Activated CD8-positive, alpha-beta T cell treated with anti-CD3 and anti-CD28 coated beads for 36 hours (primary cell): Measurements from ENCODE around the gene IDUA. TPM values are rescaled to one million over a fixed set of nuclear protein-coding genes. Genes with fewer than 3 reads are reported as not detected.

Experiments used
- ATAC-seq: fragments of 200-7000 bp; cut with Tn5 transposase; one replicate; pipeline ENCODE4 v1.10.0; 2021; ENCODE audit warnings: mild to moderate bottlenecking, moderate library complexity
- CTCF ChIA-PET: fragments of 350-600 bp; sonication (Branson Sonifier 250); formaldehyde crosslinking; loops from one replicate; lab custom pipeline; 2021; ENCODE audit warnings: antibody characterized with exemption; lab: Charles Lee
- POLR2A ChIA-PET: fragments of 350-600 bp; sonication (Branson Sonifier 250); formaldehyde crosslinking; loops from one replicate; lab custom pipeline; 2021; ENCODE audit warnings: antibody characterized with exemption; lab: Charles Lee
- DNase-seq: peaks from one replicate; pipeline ENCODE4 v3.0.0-alpha.2; 2020
- H3K27ac Mint-ChIP-seq: one replicate; pipeline ENCODE4 v1.8.0; 2021; ENCODE audit warnings: mild to moderate bottlenecking, mixed read lengths
- H3K27me3 Mint-ChIP-seq: one replicate; pipeline ENCODE4 v1.8.0; 2021; ENCODE audit warnings: mixed read lengths
- H3K36me3 Mint-ChIP-seq: one replicate; pipeline ENCODE4 v1.8.0; 2021; ENCODE audit warnings: low read depth, mixed read lengths
- H3K4me1 Mint-ChIP-seq: one replicate; pipeline ENCODE4 v1.8.0; 2021; ENCODE audit warnings: low read depth, mixed read lengths
- H3K4me3 Mint-ChIP-seq: one replicate; pipeline ENCODE4 v1.8.0; 2021; ENCODE audit warnings: mild to moderate bottlenecking, moderate library complexity, mixed read lengths
- H3K9me3 Mint-ChIP-seq: one replicate; pipeline ENCODE4 v1.8.0; 2021; ENCODE audit warnings: mixed read lengths
- intact Hi-C: fragments of 100-400 bp; cut with micrococcal nuclease; formaldehyde crosslinking; loops from one replicate; pipeline ENCODE4 v1.10.0; 2022
- total RNA-seq, 2 experiments: library from RNA; stranded (reverse); gene quantifications; one replicate each; pipeline ENCODE4 v1.2.3, GENCODE V29; 2021
- TF ChIP-seq, protein P1 (sequence below): fragments of 200-600 bp; IDR thresholded peaks from one replicate; pipeline ENCODE4 v1.8.0; 2022; ENCODE audit warnings: antibody characterized with exemption, mild to moderate bottlenecking

IDUA gene
- total RNA-seq, 2 experiments from 2014 or later: 4.8 to 5.4 TPM

DNA sequence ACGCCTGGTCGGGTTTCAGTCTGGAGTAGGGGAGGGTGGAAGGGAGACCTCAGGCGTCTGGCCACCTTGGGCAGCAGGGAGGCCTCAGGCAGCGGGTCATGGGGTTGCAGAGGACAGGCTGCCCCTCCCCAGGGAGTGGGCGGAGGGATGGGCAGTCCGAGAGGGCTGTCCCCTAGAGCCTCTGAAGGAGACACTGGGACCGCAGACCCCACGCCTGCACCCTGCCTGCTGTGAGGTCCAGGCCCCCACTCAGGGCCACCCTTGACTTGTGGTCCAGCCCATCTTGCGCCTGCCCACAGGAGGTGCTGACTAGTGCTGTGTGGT, 41.0 kb downstream of the IDUA start:
- ChIA-PET POLR2A (interaction anchor here (0.6 to 1.3 kb wide), 2 partner anchors 14 to 227 kb away, joined by 3 read pairs; no protein-coding TSS in a partner anchor), CTCF (no interaction called here)
- TF ChIP-seq, protein P1, sequence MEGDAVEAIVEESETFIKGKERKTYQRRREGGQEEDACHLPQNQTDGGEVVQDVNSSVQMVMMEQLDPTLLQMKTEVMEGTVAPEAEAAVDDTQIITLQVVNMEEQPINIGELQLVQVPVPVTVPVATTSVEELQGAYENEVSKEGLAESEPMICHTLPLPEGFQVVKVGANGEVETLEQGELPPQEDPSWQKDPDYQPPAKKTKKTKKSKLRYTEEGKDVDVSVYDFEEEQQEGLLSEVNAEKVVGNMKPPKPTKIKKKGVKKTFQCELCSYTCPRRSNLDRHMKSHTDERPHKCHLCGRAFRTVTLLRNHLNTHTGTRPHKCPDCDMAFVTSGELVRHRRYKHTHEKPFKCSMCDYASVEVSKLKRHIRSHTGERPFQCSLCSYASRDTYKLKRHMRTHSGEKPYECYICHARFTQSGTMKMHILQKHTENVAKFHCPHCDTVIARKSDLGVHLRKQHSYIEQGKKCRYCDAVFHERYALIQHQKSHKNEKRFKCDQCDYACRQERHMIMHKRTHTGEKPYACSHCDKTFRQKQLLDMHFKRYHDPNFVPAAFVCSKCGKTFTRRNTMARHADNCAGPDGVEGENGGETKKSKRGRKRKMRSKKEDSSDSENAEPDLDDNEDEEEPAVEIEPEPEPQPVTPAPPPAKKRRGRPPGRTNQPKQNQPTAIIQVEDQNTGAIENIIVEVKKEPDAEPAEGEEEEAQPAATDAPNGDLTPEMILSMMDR: no peak
- Mint-ChIP-seq H3K9me3 (no peaks in the 10 kb centered on the region), H3K4me1 (peaks cover 6% of the 10 kb centered on the region), H3K36me3 (peaks cover 11% of the 10 kb centered on the region), H3K4me3 (no peak overlapping the region), H3K27ac (no peak overlapping the region), H3K27me3 (no peaks in the 10 kb centered on the region)
- DNase-seq (no peak), ATAC-seq (no peak)
- intact Hi-C loops: no loop called here

- DNase-seq: no peak
- Mint-ChIP-seq H3K36me3 (peaks cover 11% of the 10 kb centered on the region), H3K4me1 (peaks cover 6% of the 10 kb centered on the region), H3K27me3 (no peaks in the 10 kb centered on the region), H3K9me3 (no peaks in the 10 kb centered on the region), H3K4me3 (no peak overlapping the region), H3K27ac (no peak overlapping the region)
- intact Hi-C loops: no loop called here
- ATAC-seq: no peak
- ChIA-PET CTCF (no interaction called here), POLR2A (interaction anchor here (0.7 kb wide), 1 partner anchor 275 kb away, joined by 4 read pairs; no protein-coding TSS in a partner anchor)
- TF ChIP-seq, protein P1: no peak
These were observed 41.9 kb downstream of the IDUA start for GRCh38 chr4:1028574-1029220.

DNA sequence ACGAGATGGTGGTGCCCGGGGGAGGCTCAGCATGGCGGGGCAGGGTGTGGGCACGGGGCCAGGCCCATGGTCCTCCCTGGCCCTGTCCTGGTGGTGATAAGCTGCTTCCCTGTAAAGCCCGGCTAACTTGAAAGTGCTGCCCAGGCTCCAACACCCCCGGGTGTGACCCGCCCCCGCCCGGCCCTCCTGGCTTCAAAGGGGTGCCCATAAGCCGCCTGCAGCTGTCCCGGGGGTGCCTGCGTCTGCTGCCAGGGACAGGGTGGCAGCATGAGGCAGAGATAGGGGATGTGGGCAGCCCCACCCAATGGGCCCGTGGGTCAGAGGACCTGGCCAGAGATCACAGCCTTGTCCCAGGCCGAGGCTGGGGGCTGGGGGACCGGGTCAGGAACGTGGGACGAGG, 42.7 kb downstream of the IDUA start:
- TF ChIP-seq, protein P1: no peak
- peaks cover 6% of the 10 kb centered on the region for H3K4me1 Mint-ChIP-seq
- H3K27ac Mint-ChIP-seq: no peak overlapping the region
- DNase-seq: no peak
- H3K9me3 Mint-ChIP-seq: no peaks in the 10 kb centered on the region
- H3K4me3 Mint-ChIP-seq: no peak overlapping the region
- POLR2A ChIA-PET: interaction anchor here (0.7 kb wide), 1 partner anchor 274 kb away, joined by 4 read pairs; no protein-coding TSS in a partner anchor
- peaks cover 11% of the 10 kb centered on the region for H3K36me3 Mint-ChIP-seq
- H3K27me3 Mint-ChIP-seq: no peaks in the 10 kb centered on the region
- no peak for ATAC-seq
- CTCF ChIA-PET: no interaction called here
- intact Hi-C loops: no loop called here

DNA sequence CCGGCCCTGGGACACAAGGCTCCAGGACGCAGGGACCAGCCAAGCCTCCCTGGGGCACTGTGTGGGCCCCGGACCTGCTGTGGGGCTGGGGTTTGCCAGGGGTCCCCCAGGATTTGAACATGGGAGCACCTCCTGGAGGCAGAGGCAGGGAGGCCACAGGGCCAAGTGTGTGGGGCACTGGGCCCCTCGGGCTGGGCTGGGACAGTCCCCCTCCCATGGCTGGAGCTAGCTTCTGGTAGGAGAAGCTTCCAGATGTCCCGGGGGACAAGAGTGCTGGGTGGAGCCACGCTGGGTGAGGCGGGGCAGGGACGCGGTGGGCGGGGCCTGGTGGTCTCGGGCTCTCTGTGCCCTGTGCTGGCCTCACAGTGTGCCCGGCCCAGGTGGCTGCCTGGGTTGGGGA, 43.2 kb downstream of the IDUA start:
- no peak for DNase-seq

DNA sequence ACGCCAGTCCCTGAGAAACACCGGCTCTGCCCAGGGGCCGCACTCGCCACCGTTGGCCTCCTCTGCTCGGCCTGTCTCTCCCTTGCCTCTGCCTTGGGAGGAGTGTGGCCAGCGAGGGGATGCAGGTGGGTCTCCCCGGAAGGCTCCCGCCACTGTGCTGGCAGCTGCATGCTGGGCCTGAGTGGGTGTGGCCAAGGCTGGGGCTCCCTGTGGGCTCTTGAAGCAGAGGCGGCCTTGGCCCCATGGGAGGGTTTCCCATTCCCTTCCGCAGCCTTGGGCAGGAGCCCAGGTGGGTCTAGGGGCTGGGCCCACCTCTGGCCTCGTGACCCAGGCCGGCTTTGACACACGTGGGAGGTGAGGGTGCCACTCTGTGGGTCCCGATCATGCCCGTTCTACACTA, 43.7 kb downstream of the IDUA start:
- H3K4me1 Mint-ChIP-seq: peaks cover 6% of the 10 kb centered on the region
- ATAC-seq: no peak
- H3K27ac Mint-ChIP-seq: no peak overlapping the region
- ChIA-PET CTCF (no interaction called here), POLR2A (no interaction called here)
- peaks cover 6% of the 10 kb centered on the region for H3K36me3 Mint-ChIP-seq
- intact Hi-C loops: no loop called here
- TF ChIP-seq, protein P1: no peak
- H3K27me3 Mint-ChIP-seq: no peaks in the 10 kb centered on the region
- no peak overlapping the region for H3K4me3 Mint-ChIP-seq
- DNase-seq: no peak
- H3K9me3 Mint-ChIP-seq: no peaks in the 10 kb centered on the region

More for the DNA sequence above, 43.2 kb downstream of the IDUA start:
- Mint-ChIP-seq H3K4me1 (peaks cover 6% of the 10 kb centered on the region), H3K27ac (no peak overlapping the region), H3K27me3 (no peaks in the 10 kb centered on the region), H3K9me3 (no peaks in the 10 kb centered on the region), H3K4me3 (no peak overlapping the region), H3K36me3 (peaks cover 11% of the 10 kb centered on the region)
- ATAC-seq: no peak
- POLR2A ChIA-PET: no interaction called here
- TF ChIP-seq, protein P1: no peak
- CTCF ChIA-PET: no interaction called here
- intact Hi-C loops: no loop called here
